Natural killer cell (primary cell): ENCODE data around the gene JADE2. TPM values are rescaled to one million over a fixed set of nuclear protein-coding genes. Genes with fewer than 3 reads are reported as not detected.

Experiments
- ATAC-seq, 3 donors: fragments of 150-1000 bp in 2 of 3; fragments of 200-7000 bp in 1 of 3; cut with Tn5 transposase; 1 replicate in 1 of 3; 2 replicates in 2 of 3; pipeline ENCODE4 v1.10.0; 2021; ENCODE audit warnings: mild to moderate bottlenecking in 2 of 3, moderate library complexity in 2 of 3
- DNase-seq, 2 donors: peaks; one replicate each; pipeline versions ENCODE4 v3.0.0 to v3.0.0-alpha.2; 2013 to 2021; ENCODE audit warnings: mixed read lengths in 1 of 2
- H3K27ac ChIP-seq: one replicate; pipeline ENCODE4 v1.5.1; 2013; ENCODE audit warnings: mild to moderate bottlenecking, low read length
- H3K27me3 ChIP-seq: one replicate; pipeline ENCODE4 v1.6.1; 2013; ENCODE audit warnings: low read length; ENCODE audit not compliant: control insufficient read depth, insufficient read depth
- H3K36me3 ChIP-seq: one replicate; pipeline ENCODE4 v1.6.1; 2013; ENCODE audit warnings: low read length; ENCODE audit not compliant: control insufficient read depth, insufficient read depth
- H3K4me1 ChIP-seq: one replicate; pipeline ENCODE4 v1.6.1; 2013; ENCODE audit warnings: low read length; ENCODE audit not compliant: control insufficient read depth, insufficient read depth
- H3K4me3 ChIP-seq: one replicate; pipeline ENCODE4 v1.5.1; 2013; ENCODE audit warnings: low read length
- H3K9me3 ChIP-seq: one replicate; pipeline ENCODE4 v1.6.1; 2013; ENCODE audit warnings: low read length; ENCODE audit not compliant: control insufficient read depth, insufficient read depth
- H3K27ac Mint-ChIP-seq, 2 donors: one replicate each; pipeline ENCODE4 v1.8.0; 2022; ENCODE audit warnings: mild to moderate bottlenecking in 2 of 2, mixed read lengths in 2 of 2, moderate library complexity in 1 of 2
- H3K27me3 Mint-ChIP-seq, 2 donors: one replicate each; pipeline ENCODE4 v1.8.0; 2022; ENCODE audit warnings: low read depth in 2 of 2, mixed read lengths in 2 of 2
- H3K36me3 Mint-ChIP-seq: one replicate; pipeline ENCODE4 v1.8.0; 2022; ENCODE audit warnings: mixed read lengths
- H3K4me1 Mint-ChIP-seq, 2 donors: one replicate each; pipeline ENCODE4 v1.8.0; 2022; ENCODE audit warnings: mixed read lengths in 2 of 2
- H3K4me3 Mint-ChIP-seq: one replicate; pipeline ENCODE4 v1.8.0; 2022; ENCODE audit warnings: mild to moderate bottlenecking, moderate library complexity, mixed read lengths
- H3K9me3 Mint-ChIP-seq, 2 donors: one replicate each; pipeline ENCODE4 v1.8.0; 2022; ENCODE audit warnings: mixed read lengths in 2 of 2
- CTCF ChIP-seq: fragments of 200-600 bp; IDR thresholded peaks from one replicate; pipeline ENCODE4 v1.8.0; 2022; ENCODE audit warnings: antibody characterized with exemption
- whole genome bisulfite sequencing: methylation state at CpG from one replicate; pipeline ENCODE4 v1.1.7; 2013; ENCODE audit warnings: missing lambda C conversion rate; ENCODE audit not compliant: insufficient coverage; 5-methylcytosine and 5-hydroxymethylcytosine counted together
- intact Hi-C: fragments of 100-400 bp; cut with micrococcal nuclease; formaldehyde crosslinking; loops from one replicate; pipeline ENCODE4 v1.14.2; 2022
- total RNA-seq, 4 donors: library from RNA; stranded (reverse); fragments of 120-200 nt in 1 of 4; gene quantifications; one replicate each; pipeline versions ENCODE4 v1.2.3 to v1.2.4, GENCODE V29; 2013 to 2022

The JADE2 gene
- total RNA-seq, 3 donors from 2014 or later (not counting 1 experiment from before 2014, with no cell fraction given): 130 to 174 (median 173) TPM

- Mint-ChIP-seq H3K9me3 (no peaks in the 10 kb centered on the region), H3K4me3 (no peak overlapping the region), H3K36me3 (no peaks in the 10 kb centered on the region), H3K27me3 (no peaks in the 10 kb centered on the region), H3K4me1 (peaks cover 13 to 16% of the 10 kb centered on the region in 2 donors), H3K27ac (peak overlapping the region in 1 of 2 donors; percentile 40)
- Histone ChIP-seq H3K36me3 (peaks cover 42% of the 10 kb centered on the region), H3K4me1 (peaks cover 7% of the 10 kb centered on the region), H3K4me3 (no peak overlapping the region), H3K9me3 (no peaks in the 10 kb centered on the region), H3K27ac (no peak overlapping the region), H3K27me3 (no peaks in the 10 kb centered on the region)
- DNase-seq (no peak), ATAC-seq (no peak)
- no peak for TF ChIP-seq CTCF
- intact Hi-C loops: no loop called here
- 94% methylated on average over 7 of the region's 8 CpGs for WGBS
Observed at GRCh38 chr5:134581241-134581981, 55.9 kb downstream of the JADE2 start.

DNA sequence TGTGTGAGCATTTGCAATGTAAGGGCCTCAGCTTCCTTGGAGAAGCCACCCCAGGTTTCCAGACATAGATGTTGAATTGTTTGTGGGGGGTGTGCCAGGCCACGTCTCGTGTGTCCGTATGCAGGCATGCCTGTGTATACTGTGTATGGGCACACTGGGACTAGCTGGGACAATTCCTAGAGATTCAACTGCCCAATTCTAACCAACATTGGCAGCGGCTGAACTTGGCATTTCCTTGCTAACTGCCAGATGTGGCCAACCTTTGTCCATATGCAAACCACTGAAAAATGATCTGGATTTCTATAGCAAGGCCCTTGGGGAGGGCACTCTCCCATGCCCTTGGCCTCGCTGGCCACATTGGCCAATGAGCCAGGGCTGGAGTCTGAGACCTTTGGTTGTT lies 56.8 kb downstream of the JADE2 start:
- intact Hi-C loops: no loop called here
- H3K27me3 Mint-ChIP-seq: no peaks in the 10 kb centered on the region
- no peak for TF ChIP-seq CTCF

DNA sequence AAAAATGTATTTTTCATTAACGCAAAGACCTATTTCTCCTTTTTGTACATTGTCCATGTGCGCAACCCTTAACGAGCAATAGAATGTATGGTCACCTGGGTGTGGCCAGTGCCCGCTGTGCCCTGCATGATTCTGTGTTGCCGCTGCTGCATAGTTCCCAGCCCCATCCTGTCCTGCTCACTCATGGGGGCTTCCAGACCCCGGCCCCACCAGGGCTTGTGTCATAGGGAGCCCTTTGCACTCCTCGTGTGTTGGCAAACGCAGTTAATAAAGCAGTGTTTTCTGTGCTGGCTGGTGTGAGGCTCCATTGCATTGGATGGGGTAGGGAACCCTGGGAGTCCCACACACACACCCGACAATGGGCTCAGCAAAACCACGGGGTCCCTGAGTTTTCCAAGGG lies 57.5 kb downstream of the JADE2 start:
- no peak overlapping the region for H3K4me3 ChIP-seq
- intact Hi-C loops: no loop called here
- no peak overlapping the region for H3K27ac ChIP-seq
- no peaks in the 10 kb centered on the region for H3K27me3 ChIP-seq
- peaks cover 32% of the 10 kb centered on the region for H3K36me3 ChIP-seq
- ATAC-seq: no peak
- no peak for DNase-seq
- Mint-ChIP-seq H3K36me3 (no peaks in the 10 kb centered on the region), H3K27ac (peak overlapping the region in 1 of 2 donors; percentile 71), H3K4me3 (no peak overlapping the region), H3K27me3 (no peaks in the 10 kb centered on the region), H3K9me3 (no peaks in the 10 kb centered on the region), H3K4me1 (peaks cover 7 to 8% of the 10 kb centered on the region in 2 donors)
- TF ChIP-seq CTCF: no peak
- H3K9me3 ChIP-seq: no peaks in the 10 kb centered on the region
- WGBS: 97% methylated on average over 10 of the region's 10 CpGs
- H3K4me1 ChIP-seq: peaks cover 4% of the 10 kb centered on the region

More for the DNA sequence above, 56.8 kb downstream of the JADE2 start:
- Mint-ChIP-seq H3K4me1 (peaks cover 12 to 14% of the 10 kb centered on the region in 2 donors), H3K4me3 (no peak overlapping the region), H3K36me3 (no peaks in the 10 kb centered on the region), H3K9me3 (no peaks in the 10 kb centered on the region), H3K27ac (peak overlapping the region in 1 of 2 donors; percentile 40)
- H3K9me3 ChIP-seq: no peaks in the 10 kb centered on the region
- H3K27ac ChIP-seq: no peak overlapping the region
- no peak overlapping the region for H3K4me3 ChIP-seq
- peaks cover 33% of the 10 kb centered on the region for H3K36me3 ChIP-seq
- peaks cover 9% of the 10 kb centered on the region for H3K4me1 ChIP-seq
- H3K27me3 ChIP-seq: no peaks in the 10 kb centered on the region
- DNase-seq (no peak), ATAC-seq (no peak)
- 98% methylated on average over 5 of the region's 5 CpGs for WGBS

GRCh38 chr5:134583766-134584165 lies 58.3 kb downstream of the JADE2 start:
- Histone ChIP-seq H3K4me1 (peaks cover 4% of the 10 kb centered on the region), H3K27me3 (no peaks in the 10 kb centered on the region), H3K36me3 (peaks cover 24% of the 10 kb centered on the region), H3K4me3 (no peak overlapping the region), H3K9me3 (no peaks in the 10 kb centered on the region), H3K27ac (no peak overlapping the region)
- 94% methylated on average over 2 of the region's 2 CpGs for WGBS
- no peak for TF ChIP-seq CTCF
- intact Hi-C loops: no loop called here
- peaks cover 5 to 6% of the 10 kb centered on the region in 2 donors for H3K4me1 Mint-ChIP-seq
- H3K36me3 Mint-ChIP-seq: no peaks in the 10 kb centered on the region
- ATAC-seq (no peak), DNase-seq (no peak)
- no peaks in the 10 kb centered on the region for H3K9me3 Mint-ChIP-seq
- no peaks in the 10 kb centered on the region for H3K27me3 Mint-ChIP-seq
- H3K4me3 Mint-ChIP-seq: no peak overlapping the region
- peak overlapping the region; percentile 48 to 71 for H3K27ac Mint-ChIP-seq
